HG02884 (cell line): ENCODE measurements around the gene AGAP1.

Experiments
- ATAC-seq: cut with Tn5 transposase; IDR thresholded peaks from one replicate; pipeline ENCODE4 v1.9.1; 2021; ENCODE audit warnings: mild to moderate bottlenecking, moderate library complexity; ENCODE audit not compliant: unreplicated experiment

AGAP1 gene

DNA sequence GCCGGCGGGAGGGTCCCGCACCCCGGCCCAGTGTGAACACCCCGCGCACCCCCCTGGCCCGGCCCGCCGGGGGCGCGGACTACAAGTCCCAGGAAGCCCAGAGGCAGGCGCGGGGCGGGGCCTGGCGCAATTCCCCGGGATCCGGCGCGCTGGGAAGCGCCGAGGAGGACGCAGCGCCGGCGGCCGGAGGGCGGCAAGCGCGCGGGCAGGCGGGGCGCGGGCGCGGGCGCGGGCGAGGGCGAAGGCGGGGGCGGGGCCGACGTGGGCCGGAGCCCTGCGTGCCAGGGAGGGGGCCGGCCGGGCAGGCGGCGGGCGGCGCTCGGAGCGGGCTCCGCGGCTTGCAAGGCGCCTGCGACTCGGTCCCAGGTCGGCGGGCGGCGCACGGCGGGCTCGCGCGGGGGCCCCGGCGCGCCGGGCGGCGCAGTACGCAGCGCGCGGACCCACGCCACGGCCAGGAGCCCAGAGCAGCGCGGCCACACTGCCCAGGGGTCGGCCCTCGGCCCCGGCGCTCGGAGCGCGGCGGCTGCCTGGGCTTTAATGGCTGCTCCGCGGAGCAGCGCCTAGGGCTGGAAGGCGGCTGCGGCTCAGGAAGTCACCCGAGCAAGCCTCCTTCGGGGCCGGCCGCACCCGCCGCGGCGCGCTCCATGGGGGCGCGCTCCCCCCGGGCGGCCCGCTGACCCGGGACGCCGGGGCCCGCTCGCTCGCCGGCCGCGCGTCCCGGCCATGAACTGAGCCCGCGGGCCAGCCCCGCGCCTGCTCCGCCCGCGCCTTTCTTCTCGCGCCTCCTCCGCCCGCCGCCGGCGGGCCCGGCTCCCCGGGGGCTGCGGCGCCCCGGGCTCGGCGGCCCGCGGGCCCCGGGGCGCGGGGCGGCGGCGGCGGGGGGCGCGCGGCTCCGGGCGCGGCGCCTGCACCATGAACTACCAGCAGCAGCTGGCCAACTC lies at the start of gene AGAP1:
AGAP1 (plus strand) TSS at position 269 of the 941 bp plus-strand sequence.
- ATAC-seq: no peak

DNA sequence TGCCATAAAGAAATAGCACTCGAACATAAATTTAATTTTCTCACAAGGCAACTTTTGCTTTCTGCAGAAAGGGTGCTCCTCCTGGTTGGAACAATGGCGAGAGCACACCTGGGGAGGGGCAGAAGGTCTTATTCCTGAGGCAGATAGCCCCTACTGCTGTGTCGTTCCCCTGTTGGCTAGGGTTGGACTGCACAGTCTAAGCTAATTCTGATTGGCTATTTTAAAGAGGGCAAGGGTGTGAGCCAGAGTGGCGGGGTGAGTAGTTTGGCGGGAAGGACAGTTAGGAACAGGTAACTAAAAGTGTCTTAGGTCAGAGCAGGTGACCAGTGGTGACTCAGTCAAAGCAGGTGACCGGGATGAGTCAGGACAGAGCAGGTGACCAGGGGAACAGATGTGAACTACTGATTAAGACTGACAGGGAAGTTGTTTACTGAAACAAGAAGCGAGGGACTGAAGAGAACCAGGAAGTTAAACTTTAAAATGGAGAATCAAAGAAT lies 49.7 kb upstream of the AGAP1 start:
- no peak for ATAC-seq

GRCh38 chr2:235445116-235445515 lies 48.7 kb upstream of the AGAP1 start:
- no peak for ATAC-seq

- ATAC-seq: no peak
These were observed 47.8 kb upstream of the AGAP1 start for GRCh38 chr2:235446082-235446481.

GRCh38 chr2:235447210-235447609 lies 46.6 kb upstream of the AGAP1 start:
- ATAC-seq: no peak

DNA sequence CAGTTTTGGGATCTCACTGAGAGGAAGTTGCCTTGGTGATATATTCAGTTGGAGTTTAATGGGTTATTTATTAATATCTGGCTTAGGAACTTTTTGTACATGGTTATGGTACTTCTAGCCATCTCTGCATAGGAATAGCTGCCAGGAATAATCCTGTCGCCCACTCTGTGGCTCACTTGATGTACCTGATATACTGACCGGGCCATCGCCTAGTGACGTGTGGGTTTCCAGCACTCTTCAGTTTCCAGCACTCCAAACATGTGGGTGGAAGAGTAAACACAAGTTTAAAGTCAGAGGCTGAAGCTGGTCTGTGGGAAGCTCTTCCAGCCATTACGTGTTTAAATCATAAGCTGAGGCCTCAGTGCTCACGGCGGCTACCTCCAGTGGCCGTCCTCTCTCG lies 44.3 kb upstream of the AGAP1 start:
- no peak for ATAC-seq

DNA sequence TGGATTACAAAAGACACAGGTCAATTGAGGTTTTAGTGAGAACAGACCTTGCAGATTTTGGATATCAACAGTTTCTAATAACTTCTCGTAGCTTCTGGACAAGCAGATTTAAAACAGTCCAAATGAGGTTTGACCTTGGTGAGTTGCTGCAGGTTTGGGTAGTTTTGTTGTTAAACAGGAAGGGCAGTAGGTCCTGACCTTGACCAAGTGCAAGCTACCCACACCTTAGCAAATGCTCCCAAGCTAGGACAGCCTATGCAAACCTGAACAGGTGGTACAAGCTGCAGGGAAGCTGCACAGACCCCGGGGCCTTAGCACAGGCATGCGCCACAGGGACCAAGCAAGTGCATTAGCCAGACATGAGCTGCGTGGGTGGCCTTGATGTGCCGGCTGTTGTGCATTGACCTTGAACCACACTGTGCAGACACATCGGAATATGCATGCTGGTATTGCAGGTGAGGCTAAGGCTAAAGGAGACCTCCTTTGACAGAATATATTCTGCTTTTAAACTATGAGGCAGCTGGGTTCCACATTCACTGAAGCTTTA lies 40.2 kb upstream of the AGAP1 start:
- ATAC-seq: no peak

- no peak for ATAC-seq
These were observed 35.0 kb upstream of the AGAP1 start for GRCh38 chr2:235458839-235459273.

DNA sequence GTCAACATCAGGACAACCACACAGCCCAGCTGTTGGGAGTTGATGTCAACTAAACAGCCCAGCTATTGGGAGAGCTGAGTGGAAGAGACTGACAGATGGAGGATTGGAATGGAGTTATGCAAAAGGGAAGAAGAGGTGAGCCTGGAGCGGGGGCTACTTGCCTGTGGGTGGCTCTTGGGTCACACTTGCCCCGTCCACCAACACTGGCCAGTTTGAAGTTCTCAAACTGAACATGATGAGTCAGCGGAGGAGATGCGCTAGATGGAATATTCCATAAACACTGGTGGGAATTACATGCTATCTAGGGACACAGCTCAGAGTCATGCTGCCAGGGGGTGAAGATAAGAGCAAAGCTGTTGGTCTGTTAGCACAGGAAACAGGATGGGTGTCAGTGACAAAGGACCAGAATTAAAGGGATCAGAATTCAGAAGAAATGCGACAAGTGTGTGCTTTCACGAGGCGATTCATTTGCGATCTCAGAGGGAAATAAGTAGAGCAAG lies 33.2 kb upstream of the AGAP1 start:
- ATAC-seq: no peak

DNA sequence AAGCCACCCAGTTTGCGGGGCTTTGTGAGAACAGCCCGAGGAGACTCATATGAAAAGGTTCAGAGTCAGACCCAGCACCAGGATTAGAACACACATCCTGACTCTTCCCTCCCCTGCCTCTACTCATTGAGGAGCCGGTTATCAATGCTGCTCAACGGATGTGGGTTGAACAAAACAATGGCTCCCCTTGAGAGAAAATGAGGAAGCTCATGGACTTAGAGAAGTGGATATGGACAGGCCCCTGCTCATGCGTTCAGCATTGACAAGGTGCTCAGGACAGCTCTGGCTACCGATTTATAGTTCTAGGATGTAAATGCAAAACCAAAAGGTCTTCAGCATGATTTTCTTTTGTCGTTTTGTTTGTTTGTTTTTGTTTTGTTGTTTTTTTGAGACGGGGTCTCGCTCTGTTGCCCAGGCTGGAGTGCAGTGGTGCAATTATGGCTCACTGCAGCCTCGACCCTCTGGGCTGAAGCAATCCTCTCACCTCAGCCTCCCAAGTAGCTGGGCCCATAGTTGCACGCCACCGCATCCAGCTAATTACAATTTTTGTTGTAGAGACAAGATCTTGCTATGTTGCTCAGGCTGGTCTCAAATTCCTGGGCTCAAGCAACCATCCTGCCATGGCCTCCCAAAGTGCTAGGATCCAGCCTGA lies 32.0 kb upstream of the AGAP1 start:
- ATAC-seq: no peak

- no peak for ATAC-seq
These were observed 31.4 kb upstream of the AGAP1 start for GRCh38 chr2:235462415-235462790.

- no peak for ATAC-seq
These were observed 29.9 kb upstream of the AGAP1 start for GRCh38 chr2:235463893-235464292.

GRCh38 chr2:235467588-235467987 lies 26.3 kb upstream of the AGAP1 start:
- ATAC-seq: no peak

DNA sequence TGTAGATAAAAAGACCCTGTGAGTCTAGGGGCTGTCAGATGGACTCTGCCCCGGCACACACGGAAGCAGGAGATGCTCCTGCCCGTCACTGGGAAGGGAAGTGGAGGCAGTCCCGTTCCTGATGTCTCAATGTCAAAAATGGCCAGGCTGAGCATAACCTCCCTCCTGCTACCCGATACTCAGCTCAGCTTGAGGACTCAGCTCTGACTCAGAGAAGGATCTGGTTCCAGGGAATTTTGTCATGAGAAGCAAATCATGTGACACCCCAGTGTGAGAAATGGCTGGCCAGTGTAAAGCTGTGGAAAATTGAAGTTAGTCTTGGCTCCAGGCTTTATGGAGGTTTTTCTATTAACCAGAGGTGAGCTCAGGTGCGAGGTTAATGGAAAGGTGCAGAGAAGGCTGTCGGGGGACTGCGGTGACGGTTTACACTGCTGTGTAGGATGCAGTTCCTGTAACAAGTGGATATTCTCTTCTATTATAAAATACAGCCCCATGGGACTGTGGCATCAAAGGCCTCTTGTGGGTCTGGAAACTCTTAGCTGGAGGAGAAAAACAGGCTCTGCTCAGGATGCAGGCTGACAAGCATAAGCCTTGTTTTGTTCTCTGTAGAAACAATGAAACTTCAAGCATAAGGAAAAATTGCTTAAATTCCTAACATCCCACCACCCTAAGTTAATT lies 24.7 kb upstream of the AGAP1 start:
- no peak for ATAC-seq

- ATAC-seq: no peak
These were observed 22.6 kb upstream of the AGAP1 start for GRCh38 chr2:235471186-235471747.

DNA sequence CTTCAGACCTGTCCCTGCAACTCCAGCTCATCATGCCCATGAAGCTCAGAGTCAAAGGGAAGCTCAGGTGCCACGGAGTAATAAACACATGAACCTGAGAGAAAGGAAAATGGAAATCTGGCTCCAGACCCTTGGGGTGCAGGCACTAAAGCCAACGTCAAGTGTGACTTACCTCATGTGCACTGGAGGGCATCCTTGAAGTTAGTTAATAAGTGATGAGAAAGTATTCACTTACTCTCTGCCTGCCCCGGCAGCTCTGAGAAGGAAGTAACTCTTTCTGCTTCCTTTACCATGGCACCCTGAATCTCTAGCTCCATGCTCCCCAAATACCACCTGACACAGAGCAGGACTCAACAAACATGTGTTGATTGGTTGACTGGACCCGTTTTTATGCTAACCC lies 21.4 kb upstream of the AGAP1 start:
- ATAC-seq: no peak

DNA sequence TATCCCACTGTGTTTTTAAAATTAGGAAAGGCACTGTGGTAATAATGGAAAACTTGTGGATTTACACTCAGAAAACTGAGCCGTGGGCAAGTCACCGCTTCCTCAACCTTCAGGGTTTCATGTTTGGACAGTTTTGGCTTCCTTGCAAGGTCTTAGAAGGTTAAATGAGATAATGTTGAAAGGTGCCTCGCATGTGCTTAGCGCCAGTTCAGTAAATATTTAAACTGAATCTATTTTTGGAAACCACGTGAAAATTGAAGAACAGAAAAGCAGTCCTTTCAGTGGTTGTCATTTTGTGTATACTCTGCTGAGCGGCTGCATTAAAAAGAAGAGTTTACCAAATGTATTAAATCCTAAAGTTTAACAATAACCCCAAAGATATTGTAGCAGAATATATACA lies 15.2 kb upstream of the AGAP1 start:
- ATAC-seq: no peak

- ATAC-seq: no peak
These were observed 14.2 kb upstream of the AGAP1 start for GRCh38 chr2:235479604-235480003.

GRCh38 chr2:235480614-235481013 lies 13.2 kb upstream of the AGAP1 start:
- ATAC-seq: no peak

- ATAC-seq: no peak
These were observed 10.5 kb upstream of the AGAP1 start for GRCh38 chr2:235483313-235483712.

GRCh38 chr2:235485362-235485761 lies 8.5 kb upstream of the AGAP1 start:
- ATAC-seq: no peak
